ENCODE results near the gene RAB3IL1. TPM values are rescaled to one million over a fixed set of nuclear protein-coding genes. Genes with fewer than 3 reads are reported as not detected.
"Not testable (repeated sequence)": the region's sequence is repeated elsewhere in the genome, so short reads cannot be mapped to it uniquely, and the experiment has no call there.

Gene RAB3IL1
- total RNA-seq, 4 donors from 2014 or later = 6.5 to 27.7 (median 15.2) TPM

GRCh38 chr11:61883947-61884346 is 33.4 kb downstream of the RAB3IL1 start:
- intact Hi-C loops (cut with DNase I) = no loop called here

GRCh38 chr11:61883327-61883726 is 34.0 kb downstream of the RAB3IL1 start:
- intact Hi-C loops (cut with DNase I) = no loop called here
- peaks cover 0 to 11% of the 10 kb centered on the region in 2 donors for H3K4me1 ChIP-seq

More at GRCh38 chr11:61883947-61884346, 33.4 kb downstream of the RAB3IL1 start:
- 92 to 95% methylated on average over 5 of the region's 5 CpGs for WGBS, 2 donors
- TF ChIP-seq CTCF (IDR thresholded peaks at IDR 0.05) (no peak), POLR2A (IDR thresholded peaks at IDR 0.05) (no peak)
- Histone ChIP-seq H3K9me3 (no peaks in the 10 kb centered on the region), H3K4me3 (replicated peaks in 1 of 3) (no peak overlapping the region), H3K27ac (no peak overlapping the region), H3K4me1 (peaks cover 0 to 14% of the 10 kb centered on the region in 2 donors), H3K36me3 (no peaks in the 10 kb centered on the region), H3K27me3 (no peaks in the 10 kb centered on the region)
- no peak for DNase-seq

GRCh38 chr11:61882879-61883278 is 34.5 kb downstream of the RAB3IL1 start:
- Histone ChIP-seq H3K9me3 (no peaks in the 10 kb centered on the region), H3K27ac (no peak overlapping the region), H3K27me3 (no peaks in the 10 kb centered on the region), H3K4me1 (peaks cover 0 to 6% of the 10 kb centered on the region in 2 donors), H3K36me3 (no peaks in the 10 kb centered on the region), H3K4me3 (replicated peaks in 1 of 3) (no peak overlapping the region)
- no peak for TF ChIP-seq POLR2A (IDR thresholded peaks at IDR 0.05)
- TF ChIP-seq CTCF (IDR thresholded peaks at IDR 0.05) = no peak
- 87 to 88% methylated on average over 6 of the region's 6 CpGs for WGBS, 2 donors
- intact Hi-C loops (cut with DNase I) = no loop called here
- DNase-seq = no peak

More at GRCh38 chr11:61883327-61883726, 34.0 kb downstream of the RAB3IL1 start:
- 93 to 96% methylated on average over 10 of the region's 10 CpGs for WGBS, 2 donors
- H3K36me3 ChIP-seq = no peaks in the 10 kb centered on the region
- no peaks in the 10 kb centered on the region for H3K27me3 ChIP-seq
- no peaks in the 10 kb centered on the region for H3K9me3 ChIP-seq
- no peak overlapping the region for H3K4me3 ChIP-seq (replicated peaks in 1 of 3)
- no peak for DNase-seq
- no peak overlapping the region for H3K27ac ChIP-seq
- no peak for TF ChIP-seq CTCF (IDR thresholded peaks at IDR 0.05)
- no peak for TF ChIP-seq POLR2A (IDR thresholded peaks at IDR 0.05)

GRCh38 chr11:61882267-61882666 is 35.1 kb downstream of the RAB3IL1 start:
- H3K36me3 ChIP-seq; intact Hi-C loops (cut with DNase I); H3K27me3 ChIP-seq; H3K4me3 ChIP-seq (replicated peaks in 1 of 3); H3K9me3 ChIP-seq; H3K4me1 ChIP-seq; DNase-seq; H3K27ac ChIP-seq: not testable (repeated sequence)
- 94 to 100% methylated on average over 3 of the region's 3 CpGs for WGBS, 2 donors

- WGBS, 2 donors = 85 to 91% methylated on average over 3 of the region's 3 CpGs
- H3K9me3 ChIP-seq = no peaks in the 10 kb centered on the region
- H3K4me3 ChIP-seq (replicated peaks in 1 of 3) = no peak overlapping the region
- no peak overlapping the region for H3K27ac ChIP-seq
- no peaks in the 10 kb centered on the region for H3K27me3 ChIP-seq
- no peak for DNase-seq
- no peaks in the 10 kb centered on the region for H3K36me3 ChIP-seq
- no peak for TF ChIP-seq POLR2A (IDR thresholded peaks at IDR 0.05)
- no peak for TF ChIP-seq CTCF (IDR thresholded peaks at IDR 0.05)
- intact Hi-C loops (cut with DNase I) = no loop called here
- H3K4me1 ChIP-seq = no peaks in the 10 kb centered on the region
Measured at GRCh38 chr11:61881397-61881796, 36.0 kb downstream of the RAB3IL1 start.

- Histone ChIP-seq H3K36me3 (no peaks in the 10 kb centered on the region), H3K4me3 (replicated peaks in 1 of 3) (no peak overlapping the region), H3K27me3 (no peaks in the 10 kb centered on the region), H3K4me1 (no peaks in the 10 kb centered on the region), H3K27ac (no peak overlapping the region), H3K9me3 (no peaks in the 10 kb centered on the region)
- intact Hi-C loops (cut with DNase I) = no loop called here
- no peak for DNase-seq
- TF ChIP-seq CTCF (IDR thresholded peaks at IDR 0.05) (no peak), POLR2A (IDR thresholded peaks at IDR 0.05) (no peak)
- 69 to 77% methylated on average over 6 of the region's 6 CpGs for WGBS, 2 donors
Measured at GRCh38 chr11:61880454-61880853, 36.9 kb downstream of the RAB3IL1 start.
